Activated T-helper 1 cell treated with anti-CD3 and anti-CD28 coated beads, Interleukin-12 subunit alpha, Interleukin-12 subunit beta, Interleukin-2, Interleukin-4 antibody, amounts not matched to agents 30 ng/mL and 10 ng/mL and 1 ng/mL, durations not matched to agents 14 hours and 24 hours and 36 hours (primary cell): ENCODE data around the gene CAB39. TPM values are rescaled to one million over a fixed set of nuclear protein-coding genes. Genes with fewer than 3 reads are reported as not detected.

Experiments used
- DNase-seq: peaks from one replicate; pipeline ENCODE4 v3.0.0; 2021; ENCODE audit warnings: low spot score
- H3K27ac Mint-ChIP-seq: one replicate; pipeline ENCODE4 v1.8.0; 2021; ENCODE audit warnings: mild to moderate bottlenecking, mixed read lengths
- H3K27me3 Mint-ChIP-seq: one replicate; pipeline ENCODE4 v1.8.0; 2022; ENCODE audit warnings: mild to moderate bottlenecking, moderate library complexity, mixed read lengths; ENCODE audit not compliant: insufficient read depth
- H3K36me3 Mint-ChIP-seq: one replicate; pipeline ENCODE4 v1.8.0; 2021; ENCODE audit warnings: low read depth, mixed read lengths
- H3K4me1 Mint-ChIP-seq: one replicate; pipeline ENCODE4 v1.8.0; 2021; ENCODE audit warnings: low read depth, mixed read lengths
- H3K4me3 Mint-ChIP-seq: one replicate; pipeline ENCODE4 v1.8.0; 2021; ENCODE audit warnings: mild to moderate bottlenecking, moderate library complexity, mixed read lengths
- H3K9me3 Mint-ChIP-seq: one replicate; pipeline ENCODE4 v1.8.0; 2021; ENCODE audit warnings: mixed read lengths
- intact Hi-C: fragments of 100-400 bp; cut with micrococcal nuclease; formaldehyde crosslinking; loops from one replicate; pipeline ENCODE4 v1.15.1; 2024
- total RNA-seq: library from RNA; stranded (reverse); gene quantifications from 2 replicates; pipeline ENCODE4 v1.2.3, GENCODE V29; 2022

The CAB39 gene
- total RNA-seq, 1 donor from 2014 or later, result 168 TPM

DNA sequence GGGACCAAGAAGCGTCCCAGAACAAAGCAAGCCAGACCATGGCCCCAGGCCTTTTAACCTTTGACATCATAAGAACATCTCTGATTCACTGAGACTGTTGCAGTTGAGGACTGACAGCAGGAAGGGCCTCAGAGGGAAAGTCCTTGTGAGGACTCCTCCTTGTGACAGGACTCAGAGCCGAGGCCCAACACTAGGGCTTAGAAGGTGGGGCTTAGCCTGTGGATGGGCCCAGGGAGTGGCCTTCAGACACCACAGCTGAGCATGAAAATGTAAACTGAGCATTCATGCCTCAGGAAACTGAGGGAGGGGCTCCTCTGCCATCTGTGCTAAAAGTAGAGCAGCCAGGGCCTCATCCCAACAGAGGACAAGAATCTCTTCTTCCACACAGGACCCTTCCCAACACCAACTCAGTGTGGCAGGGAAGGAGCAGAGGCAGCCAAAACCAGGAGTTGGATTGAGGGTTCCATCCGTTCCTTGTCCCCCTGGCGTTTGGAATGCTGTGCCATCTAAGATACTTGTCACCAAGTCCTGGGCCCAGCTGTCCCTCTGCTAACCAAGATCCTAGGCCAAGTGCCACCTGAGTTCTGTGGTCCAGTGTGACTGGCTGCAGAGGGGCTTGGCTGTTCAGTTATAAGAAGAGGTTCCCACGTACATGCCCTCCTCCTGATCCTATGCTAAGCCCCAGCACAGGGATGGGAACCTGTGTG lies 37.5 kb upstream of the CAB39 start:
- intact Hi-C loops, result no loop called here
- H3K4me1 Mint-ChIP-seq, result peaks cover 64% of the 10 kb centered on the region
- no peak overlapping the region for H3K4me3 Mint-ChIP-seq
- DNase-seq, result no peak
- H3K36me3 Mint-ChIP-seq, result peaks cover 13% of the 10 kb centered on the region
- H3K9me3 Mint-ChIP-seq, result peaks cover 17% of the 10 kb centered on the region
- H3K27ac Mint-ChIP-seq, result no peak overlapping the region
- no peaks in the 10 kb centered on the region for H3K27me3 Mint-ChIP-seq

DNA sequence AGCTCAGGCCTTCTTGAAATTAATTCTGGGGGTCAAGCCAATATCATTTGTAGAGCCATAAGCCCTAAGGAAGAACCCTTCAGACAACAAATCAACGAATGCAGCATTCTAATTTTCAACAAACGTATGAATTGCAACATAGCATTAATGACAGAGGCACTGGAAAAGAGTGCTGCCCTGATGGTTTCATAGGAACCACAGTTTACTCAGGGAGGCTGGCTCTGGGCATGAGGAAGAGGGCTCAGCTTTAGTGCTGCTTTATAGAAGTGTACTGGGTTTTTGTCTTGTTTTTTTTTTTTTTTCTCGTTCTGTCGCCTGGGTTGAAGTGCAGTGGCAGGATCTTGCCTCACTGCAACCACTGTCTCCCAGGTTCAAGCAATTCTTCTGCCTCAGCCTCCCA lies 36.1 kb upstream of the CAB39 start:
- DNase-seq, result no peak
- Mint-ChIP-seq H3K4me3 (no peak overlapping the region), H3K27ac (no peak overlapping the region), H3K4me1 (peaks cover 64% of the 10 kb centered on the region), H3K27me3 (no peaks in the 10 kb centered on the region), H3K36me3 (peaks cover 9% of the 10 kb centered on the region), H3K9me3 (peaks cover 17% of the 10 kb centered on the region)
- intact Hi-C loops, result no loop called here

GRCh38 chr2:230677201-230677946 lies 35.3 kb upstream of the CAB39 start:
- Mint-ChIP-seq H3K4me1 (peaks cover 63% of the 10 kb centered on the region), H3K27me3 (no peaks in the 10 kb centered on the region), H3K4me3 (peak overlapping the region; percentile 48), H3K36me3 (peaks cover 9% of the 10 kb centered on the region), H3K27ac (peak overlapping the region; percentile 87), H3K9me3 (peaks cover 20% of the 10 kb centered on the region)
- no peak for DNase-seq
- intact Hi-C loops, result no loop called here

DNA sequence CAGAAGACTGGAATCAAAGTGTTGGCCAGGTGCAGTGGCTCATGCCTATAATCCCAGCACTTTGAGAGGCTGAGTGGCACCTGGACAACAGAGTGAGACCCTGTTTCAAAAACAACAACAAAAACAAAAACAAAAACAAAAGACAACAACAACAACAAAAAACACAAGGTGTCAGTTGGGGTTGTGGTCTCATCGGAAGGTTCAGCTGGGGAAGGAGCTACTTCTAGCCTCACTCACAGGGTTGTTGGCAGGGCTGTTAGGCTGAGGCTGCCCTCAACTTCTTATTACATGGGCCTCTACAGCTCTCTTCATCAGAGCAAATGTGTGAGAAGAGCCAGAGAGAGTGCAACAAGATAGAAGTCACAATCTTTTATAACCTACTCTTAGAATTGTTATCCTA lies 34.6 kb upstream of the CAB39 start:
- H3K4me3 Mint-ChIP-seq, result peak overlapping the region; percentile 7
- H3K36me3 Mint-ChIP-seq, result peaks cover 9% of the 10 kb centered on the region
- no peaks in the 10 kb centered on the region for H3K27me3 Mint-ChIP-seq
- H3K4me1 Mint-ChIP-seq, result peaks cover 70% of the 10 kb centered on the region
- DNase-seq, result no peak
- intact Hi-C loops, result loop anchor here (1.0 kb wide), 1 partner anchor 19 kb away; no protein-coding TSS in a partner anchor
- peaks cover 22% of the 10 kb centered on the region for H3K9me3 Mint-ChIP-seq
- H3K27ac Mint-ChIP-seq, result peak overlapping the region; percentile 86

DNA sequence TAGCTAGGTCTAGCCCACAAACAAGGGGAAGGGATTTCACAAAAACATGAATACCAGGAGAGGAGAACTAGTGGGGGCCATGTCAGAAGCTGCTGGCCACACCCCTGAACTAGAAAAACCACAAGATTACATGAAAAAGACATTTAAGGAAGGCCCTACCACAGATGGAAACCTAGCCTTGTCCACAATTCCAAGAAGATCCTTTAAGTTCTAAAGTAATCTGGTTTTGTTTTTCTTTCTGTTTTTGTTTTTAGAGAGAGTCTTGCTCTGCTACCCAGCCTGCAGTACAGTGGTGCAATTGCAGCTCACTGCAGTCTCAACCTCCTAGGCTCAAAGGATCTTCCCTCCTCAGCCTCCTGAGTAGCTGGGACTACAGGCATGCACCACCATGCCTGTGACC lies 34.2 kb upstream of the CAB39 start:
- Mint-ChIP-seq H3K4me3 (peak overlapping the region; percentile 39), H3K27ac (peak overlapping the region; percentile 86), H3K27me3 (no peaks in the 10 kb centered on the region), H3K9me3 (peaks cover 22% of the 10 kb centered on the region), H3K36me3 (peaks cover 9% of the 10 kb centered on the region), H3K4me1 (peaks cover 70% of the 10 kb centered on the region)
- intact Hi-C loops, result loop anchor here (1.0 kb wide), 1 partner anchor 19 kb away; no protein-coding TSS in a partner anchor
- no peak for DNase-seq

DNA sequence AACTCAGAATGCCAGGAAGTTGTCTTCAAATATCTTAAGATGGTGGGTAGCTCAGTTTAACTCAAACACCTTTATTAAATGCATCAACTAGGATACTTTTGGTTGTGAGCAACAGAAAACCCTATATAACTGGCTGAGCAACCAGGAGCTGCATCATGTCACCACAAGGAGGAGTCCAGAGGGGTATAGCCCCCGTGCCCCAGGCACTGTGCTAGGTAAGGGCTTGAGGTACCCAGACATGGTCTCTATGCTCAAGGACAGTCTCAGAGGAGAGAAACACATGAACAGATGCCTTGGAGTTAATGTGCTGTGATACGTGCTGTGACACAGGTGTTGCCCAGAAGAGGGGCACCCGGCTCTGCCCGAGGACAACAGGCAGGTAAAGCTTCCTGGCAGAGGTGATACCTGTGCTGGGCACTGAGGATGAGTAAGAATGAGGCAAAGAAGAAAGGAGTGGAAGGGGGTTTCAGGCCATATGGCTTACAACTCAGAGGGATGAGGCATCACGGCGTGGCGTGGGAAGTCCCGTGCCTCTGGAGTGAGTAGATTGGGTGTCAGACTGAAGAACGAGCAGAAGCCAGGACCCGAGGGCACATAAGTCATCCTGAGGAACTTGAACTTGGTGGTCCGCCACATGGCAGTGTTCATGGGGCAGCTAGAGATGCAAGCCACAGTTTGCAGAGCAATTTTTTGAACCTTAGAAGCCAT lies 32.0 kb upstream of the CAB39 start:
- DNase-seq, result no peak
- intact Hi-C loops, result no loop called here

GRCh38 chr2:230681171-230681545 lies 31.5 kb upstream of the CAB39 start:
- DNase-seq, result no peak
- Mint-ChIP-seq H3K27ac (no peak overlapping the region), H3K4me3 (no peak overlapping the region), H3K36me3 (peaks cover 9% of the 10 kb centered on the region), H3K27me3 (no peaks in the 10 kb centered on the region), H3K9me3 (peaks cover 22% of the 10 kb centered on the region), H3K4me1 (peaks cover 67% of the 10 kb centered on the region)
- intact Hi-C loops, result no loop called here

More for the DNA sequence above, 32.0 kb upstream of the CAB39 start:
- Mint-ChIP-seq H3K9me3 (peaks cover 22% of the 10 kb centered on the region), H3K27me3 (no peaks in the 10 kb centered on the region), H3K27ac (peak overlapping the region; percentile 19), H3K36me3 (peaks cover 9% of the 10 kb centered on the region), H3K4me1 (peaks cover 71% of the 10 kb centered on the region), H3K4me3 (no peak overlapping the region)

DNA sequence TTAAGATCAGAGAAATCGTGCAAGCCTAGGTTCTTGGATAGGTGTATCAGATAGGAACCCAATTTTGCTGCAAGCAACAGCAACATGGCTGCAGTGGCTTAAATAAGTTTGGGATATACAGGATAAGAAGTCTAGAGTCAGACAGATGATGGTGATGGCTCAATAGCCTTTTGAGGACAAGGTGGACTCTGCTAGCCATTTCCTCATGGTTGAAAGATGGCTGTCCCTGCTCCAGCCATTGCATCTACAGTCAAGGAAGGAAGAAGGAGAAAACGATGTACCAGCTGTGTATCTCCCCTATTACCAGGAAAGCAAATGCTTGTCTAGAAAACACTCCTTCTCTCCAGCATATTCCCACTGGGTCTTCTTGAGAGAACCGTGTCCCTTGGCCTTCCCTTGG lies 30.1 kb upstream of the CAB39 start:
- Mint-ChIP-seq H3K4me3 (no peak overlapping the region), H3K27ac (no peak overlapping the region), H3K36me3 (peaks cover 6% of the 10 kb centered on the region), H3K27me3 (peaks cover 2% of the 10 kb centered on the region), H3K9me3 (peaks cover 17% of the 10 kb centered on the region), H3K4me1 (peaks cover 61% of the 10 kb centered on the region)
- no peak for DNase-seq
- intact Hi-C loops, result no loop called here

DNA sequence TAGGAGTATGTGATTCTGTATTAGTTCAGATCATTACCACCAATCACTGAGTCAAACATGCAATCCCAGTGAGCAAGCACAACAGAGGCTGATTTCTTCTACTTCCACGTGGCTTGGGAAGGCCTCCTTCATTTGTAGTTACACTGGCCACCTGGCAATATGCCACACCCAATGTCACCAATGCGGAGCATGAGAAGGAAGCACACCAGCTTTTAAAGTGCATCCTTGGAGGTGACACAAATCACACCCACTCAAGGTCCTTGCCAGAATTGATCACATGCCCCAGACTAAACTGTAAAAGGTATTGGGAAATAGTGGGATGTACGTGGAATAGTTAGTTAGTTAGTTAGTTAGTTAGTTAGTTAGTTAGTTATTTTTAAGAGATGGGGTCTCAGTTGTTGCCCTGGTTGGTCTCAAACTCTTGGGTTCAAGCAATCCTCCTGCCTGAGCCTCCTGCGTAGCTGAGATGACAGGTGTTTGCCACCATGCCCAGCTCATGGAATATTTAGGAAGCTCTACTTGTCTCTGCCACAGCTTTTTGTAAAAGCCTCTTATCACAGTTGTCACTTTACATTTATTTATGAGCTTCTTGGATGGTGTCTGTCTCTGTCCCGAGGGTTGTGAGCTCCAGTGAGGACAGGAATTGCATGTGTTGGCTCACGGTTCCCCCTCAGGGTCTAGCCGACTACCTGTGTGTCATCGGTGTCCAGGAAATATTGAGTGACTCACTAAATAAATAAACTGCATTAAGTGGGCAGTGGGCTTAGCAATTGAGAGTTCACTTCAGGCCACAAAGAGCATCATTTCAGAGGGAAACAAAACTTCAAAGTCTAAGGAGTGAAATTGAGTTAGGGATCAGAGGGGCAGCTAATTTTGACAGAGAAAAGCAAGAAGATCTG lies 28.1 kb upstream of the CAB39 start:
- peaks cover 2% of the 10 kb centered on the region for H3K27me3 Mint-ChIP-seq
- peaks cover 4% of the 10 kb centered on the region for H3K9me3 Mint-ChIP-seq
- peaks cover 47% of the 10 kb centered on the region for H3K4me1 Mint-ChIP-seq
- DNase-seq, result no peak
- no peak overlapping the region for H3K4me3 Mint-ChIP-seq
- intact Hi-C loops, result no loop called here
- no peaks in the 10 kb centered on the region for H3K36me3 Mint-ChIP-seq
- H3K27ac Mint-ChIP-seq, result no peak overlapping the region

GRCh38 chr2:230685178-230685577 lies 27.5 kb upstream of the CAB39 start:
- no peak overlapping the region for H3K27ac Mint-ChIP-seq
- intact Hi-C loops, result no loop called here

GRCh38 chr2:230687498-230687897 lies 25.1 kb upstream of the CAB39 start:
- Mint-ChIP-seq H3K27me3 (peaks cover 2% of the 10 kb centered on the region), H3K9me3 (peaks cover under 1% of the 10 kb centered on the region), H3K36me3 (no peaks in the 10 kb centered on the region), H3K4me1 (peaks cover 40% of the 10 kb centered on the region), H3K27ac (no peak overlapping the region), H3K4me3 (no peak overlapping the region)
- intact Hi-C loops, result loop anchor here (1.0 kb wide), 1 partner anchor 8 kb away; no protein-coding TSS in a partner anchor
- DNase-seq, result no peak

More at GRCh38 chr2:230685178-230685577, 27.5 kb upstream of the CAB39 start:
- Mint-ChIP-seq H3K36me3 (no peaks in the 10 kb centered on the region), H3K9me3 (peaks cover 4% of the 10 kb centered on the region), H3K27me3 (peaks cover 2% of the 10 kb centered on the region), H3K4me3 (no peak overlapping the region), H3K4me1 (peaks cover 48% of the 10 kb centered on the region)
- no peak for DNase-seq

DNA sequence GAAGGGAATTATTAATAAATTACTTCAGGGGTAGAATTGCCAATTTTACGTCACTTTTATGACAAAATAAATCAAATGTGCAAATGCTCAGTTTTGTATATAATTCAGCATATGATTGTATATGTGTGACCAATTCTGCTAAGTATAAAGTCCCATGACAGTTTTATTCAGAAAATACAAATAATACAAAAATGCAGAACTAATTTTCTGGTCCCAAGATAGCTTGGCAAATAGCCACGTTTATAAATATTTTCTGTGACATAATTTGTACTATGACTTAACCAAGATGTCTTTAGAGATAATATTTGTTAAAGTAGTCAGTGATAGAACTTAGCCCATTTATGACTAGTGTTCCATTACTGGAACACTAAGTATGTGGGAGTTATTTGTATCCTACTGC lies 24.2 kb upstream of the CAB39 start:
- no peak for DNase-seq
- no peaks in the 10 kb centered on the region for H3K36me3 Mint-ChIP-seq
- intact Hi-C loops, result no loop called here
- peaks cover 38% of the 10 kb centered on the region for H3K4me1 Mint-ChIP-seq
- H3K27ac Mint-ChIP-seq, result no peak overlapping the region
- H3K4me3 Mint-ChIP-seq, result no peak overlapping the region
- H3K27me3 Mint-ChIP-seq, result peaks cover 2% of the 10 kb centered on the region
- H3K9me3 Mint-ChIP-seq, result no peaks in the 10 kb centered on the region
